Uterus (tissue), 4 donors: ENCODE results near the gene LRRC39. TPM values are rescaled to one million over a fixed set of nuclear protein-coding genes. Genes with fewer than 3 reads are reported as not detected.

Source experiments
- DNase-seq, 2 donors: peaks; one replicate each; pipeline ENCODE4 v3.0.0-alpha.2; 2019 to 2020
- H3K27ac ChIP-seq, 2 donors: fragments of 200-600 bp; sonication (generic); 1 replicate in 1 of 2; 2 replicates in 1 of 2; pipeline ENCODE4 v1.5.1; 2016 to 2018
- H3K27me3 ChIP-seq, 2 donors: fragments of 200-600 bp; sonication (generic); one replicate each; pipeline ENCODE4 v1.5.1; 2018 to 2019; ENCODE audit warnings: control low read depth in 1 of 2
- H3K36me3 ChIP-seq, 2 donors: fragments of 200-600 bp; sonication (generic); one replicate each; pipeline ENCODE4 v1.5.1; 2019; ENCODE audit warnings: control low read depth in 1 of 2
- H3K4me1 ChIP-seq, 2 donors: fragments of 200-600 bp; sonication (generic); one replicate each; pipeline ENCODE4 v1.5.1; 2018 to 2019; ENCODE audit warnings: control low read depth in 1 of 2
- H3K4me3 ChIP-seq, 2 donors: fragments of 200-600 bp; sonication (generic); 1 replicate in 1 of 2; 2 replicates in 1 of 2; pipeline ENCODE4 v1.5.1; 2018 to 2019; ENCODE audit warnings: mild to moderate bottlenecking in 1 of 2
- H3K9me3 ChIP-seq, 2 donors: fragments of 200-600 bp; sonication (generic); one replicate each; pipeline ENCODE4 v1.5.1; 2019; ENCODE audit warnings: control low read depth in 1 of 2
- POLR2A ChIP-seq, 2 donors: fragments of 450-650 bp; IDR thresholded peaks; one replicate each; pipeline ENCODE4 v1.6.1; 2016; ENCODE audit warnings: antibody characterized with exemption in 2 of 2, mild to moderate bottlenecking in 1 of 2, moderate library complexity in 1 of 2
- intact Hi-C: fragments of 100-400 bp; cut with DNase I; formaldehyde crosslinking; loops from one replicate; pipeline ENCODE4 v1.15.1; 2023; ENCODE audit warnings: low total_unique reads
- total RNA-seq, 4 donors: library from RNA; depleted of rRNA in 3 of 4; stranded (reverse); fragments of >200 nt in 3 of 4; gene quantifications; one replicate each; pipeline versions ENCODE4 v1.1.0 to v1.2.4, GENCODE V29; 2014 to 2023
- TF ChIP-seq, protein P1 (sequence below), 4 experiments: fragments of 200-600 bp in 2 of 4; fragments of 450-650 bp in 2 of 4; sonication (generic) in 2 of 4; IDR thresholded peaks; one replicate each; pipeline ENCODE4 v1.5.1; 2016 to 2019; ENCODE audit warnings: antibody characterized with exemption in 4 of 4, mild to moderate bottlenecking in 2 of 4, moderate library complexity in 1 of 4
- donor health status: DM: yes; HTN: yes; CAD: no.

The LRRC39 gene
- total RNA-seq, 4 donors from 2014 or later = 1.2 to 2.6 (median 1.5) TPM; not detected in 1

GRCh38 chr1:100142343-100142742 is 35.7 kb downstream of the LRRC39 start:
- Histone ChIP-seq H3K27ac (no peak overlapping the region), H3K9me3 (no peaks in the 10 kb centered on the region), H3K36me3 (no peaks in the 10 kb centered on the region), H3K27me3 (no peaks in the 10 kb centered on the region), H3K4me3 (no peak overlapping the region), H3K4me1 (no peaks in the 10 kb centered on the region)
- TF ChIP-seq, protein P1, sequence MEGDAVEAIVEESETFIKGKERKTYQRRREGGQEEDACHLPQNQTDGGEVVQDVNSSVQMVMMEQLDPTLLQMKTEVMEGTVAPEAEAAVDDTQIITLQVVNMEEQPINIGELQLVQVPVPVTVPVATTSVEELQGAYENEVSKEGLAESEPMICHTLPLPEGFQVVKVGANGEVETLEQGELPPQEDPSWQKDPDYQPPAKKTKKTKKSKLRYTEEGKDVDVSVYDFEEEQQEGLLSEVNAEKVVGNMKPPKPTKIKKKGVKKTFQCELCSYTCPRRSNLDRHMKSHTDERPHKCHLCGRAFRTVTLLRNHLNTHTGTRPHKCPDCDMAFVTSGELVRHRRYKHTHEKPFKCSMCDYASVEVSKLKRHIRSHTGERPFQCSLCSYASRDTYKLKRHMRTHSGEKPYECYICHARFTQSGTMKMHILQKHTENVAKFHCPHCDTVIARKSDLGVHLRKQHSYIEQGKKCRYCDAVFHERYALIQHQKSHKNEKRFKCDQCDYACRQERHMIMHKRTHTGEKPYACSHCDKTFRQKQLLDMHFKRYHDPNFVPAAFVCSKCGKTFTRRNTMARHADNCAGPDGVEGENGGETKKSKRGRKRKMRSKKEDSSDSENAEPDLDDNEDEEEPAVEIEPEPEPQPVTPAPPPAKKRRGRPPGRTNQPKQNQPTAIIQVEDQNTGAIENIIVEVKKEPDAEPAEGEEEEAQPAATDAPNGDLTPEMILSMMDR (IDR thresholded peaks at IDR 0.05) = no peak
- intact Hi-C loops = no loop called here
- DNase-seq = no peak

GRCh38 chr1:100141192-100141591 is 36.9 kb downstream of the LRRC39 start:
- no peaks in the 10 kb centered on the region for H3K27me3 ChIP-seq
- H3K27ac ChIP-seq = no peak overlapping the region
- H3K36me3 ChIP-seq = no peaks in the 10 kb centered on the region
- DNase-seq = no peak
- H3K4me1 ChIP-seq = no peaks in the 10 kb centered on the region
- intact Hi-C loops = no loop called here
- TF ChIP-seq POLR2A (IDR thresholded peaks at IDR 0.05) = no peak
- TF ChIP-seq, protein P1 (IDR thresholded peaks at IDR 0.05) = no peak
- H3K4me3 ChIP-seq = no peak overlapping the region
- no peaks in the 10 kb centered on the region for H3K9me3 ChIP-seq

GRCh38 chr1:100137602-100138001 is 40.5 kb downstream of the LRRC39 start:
- no peaks in the 10 kb centered on the region for H3K9me3 ChIP-seq
- no peaks in the 10 kb centered on the region for H3K36me3 ChIP-seq
- H3K4me1 ChIP-seq = peaks cover 3 to 6% of the 10 kb centered on the region in 2 donors
- TF ChIP-seq POLR2A (IDR thresholded peaks at IDR 0.05) = no peak
- TF ChIP-seq, protein P1 (IDR thresholded peaks at IDR 0.05) = no peak
- DNase-seq = no peak
- no peak overlapping the region for H3K27ac ChIP-seq
- no peaks in the 10 kb centered on the region for H3K27me3 ChIP-seq
- no peak overlapping the region for H3K4me3 ChIP-seq
- intact Hi-C loops = no loop called here

DNA sequence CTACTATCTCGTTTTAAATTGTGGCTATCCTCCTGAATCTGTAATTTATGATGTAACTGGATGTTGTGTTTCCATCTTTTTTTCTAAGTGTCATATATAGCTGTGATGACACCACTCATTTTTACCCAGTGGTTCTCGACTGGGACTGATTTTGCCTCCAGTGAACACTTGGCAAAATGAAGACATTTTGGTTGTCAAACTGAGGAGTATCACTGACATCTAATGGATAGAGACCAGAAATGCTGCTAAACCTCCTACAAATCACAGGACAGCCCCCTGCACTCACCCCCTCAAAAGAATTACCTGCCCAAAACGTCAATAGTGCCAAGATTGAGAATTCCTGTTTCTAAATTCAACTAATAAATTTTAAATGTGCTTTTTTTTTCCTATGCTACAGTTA is 43.2 kb downstream of the LRRC39 start:
- intact Hi-C loops = no loop called here
- TF ChIP-seq, protein P1 (IDR thresholded peaks at IDR 0.05) = no peak
- TF ChIP-seq POLR2A (IDR thresholded peaks at IDR 0.05) = no peak
- no peaks in the 10 kb centered on the region for H3K27me3 ChIP-seq

GRCh38 chr1:100132566-100133477 is 45.2 kb downstream of the LRRC39 start, which contains the start of the genes SASS6 and TRMT13:
SASS6 (minus strand) TSS chr1:100132930; CDS start chr1:100132814, 116 bp downstream.
TRMT13 (plus strand) TSS chr1:100133163; CDS start chr1:100133169, 6 bp downstream.
- intact Hi-C loops = no loop called here
- Histone ChIP-seq H3K36me3 (no peaks in the 10 kb centered on the region), H3K4me3 (peak within 1 kb of the TSS; percentile 66 to 98), H3K9me3 (no peaks in the 10 kb centered on the region), H3K4me1 (peaks cover 6 to 13% of the 10 kb centered on the region in 2 donors), H3K27me3 (no peaks in the 10 kb centered on the region), H3K27ac (peak within 1 kb of the TSS; percentile 62 to 75)
- DNase-seq = peak; percentile 95 to 96
- TF ChIP-seq POLR2A (IDR thresholded peaks at IDR 0.05) = no peak
- TF ChIP-seq, protein P1 (IDR thresholded peaks at IDR 0.05) = peak in 3 of 4 experiments; percentile 15 to 57 (median 18)

More for the DNA sequence above, 43.2 kb downstream of the LRRC39 start:
- Histone ChIP-seq H3K4me1 (peaks cover 6 to 13% of the 10 kb centered on the region in 2 donors), H3K36me3 (no peaks in the 10 kb centered on the region), H3K27ac (no peak overlapping the region), H3K9me3 (no peaks in the 10 kb centered on the region), H3K4me3 (no peak overlapping the region)
- DNase-seq = no peak
